ENCODE results near the gene RAI14.
"Not testable (repeated sequence)": the region's sequence is repeated elsewhere in the genome, so short reads cannot be mapped to it uniquely, and the experiment has no call there.

The RAI14 gene

DNA sequence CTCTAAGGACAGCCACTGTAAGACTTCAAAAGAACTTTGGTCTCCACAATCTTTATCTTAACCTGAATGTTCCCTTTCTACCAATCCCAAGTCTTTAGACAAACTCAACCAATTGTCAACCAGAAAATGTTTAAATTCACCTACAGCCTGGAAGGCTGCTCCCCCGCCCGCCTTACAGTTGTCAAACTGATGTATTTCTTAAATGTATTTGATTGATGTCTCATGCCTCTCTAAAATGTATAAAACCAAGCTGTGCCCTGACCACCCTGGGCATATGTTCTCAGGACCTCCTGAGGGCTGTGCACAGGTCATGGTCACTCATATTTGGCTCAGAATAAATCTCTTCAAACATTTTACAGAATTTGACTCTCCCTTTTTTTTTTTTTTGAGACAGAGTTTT is 45.3 kb downstream of the RAI14 start:
- not testable (repeated sequence) for DNase-seq

DNA sequence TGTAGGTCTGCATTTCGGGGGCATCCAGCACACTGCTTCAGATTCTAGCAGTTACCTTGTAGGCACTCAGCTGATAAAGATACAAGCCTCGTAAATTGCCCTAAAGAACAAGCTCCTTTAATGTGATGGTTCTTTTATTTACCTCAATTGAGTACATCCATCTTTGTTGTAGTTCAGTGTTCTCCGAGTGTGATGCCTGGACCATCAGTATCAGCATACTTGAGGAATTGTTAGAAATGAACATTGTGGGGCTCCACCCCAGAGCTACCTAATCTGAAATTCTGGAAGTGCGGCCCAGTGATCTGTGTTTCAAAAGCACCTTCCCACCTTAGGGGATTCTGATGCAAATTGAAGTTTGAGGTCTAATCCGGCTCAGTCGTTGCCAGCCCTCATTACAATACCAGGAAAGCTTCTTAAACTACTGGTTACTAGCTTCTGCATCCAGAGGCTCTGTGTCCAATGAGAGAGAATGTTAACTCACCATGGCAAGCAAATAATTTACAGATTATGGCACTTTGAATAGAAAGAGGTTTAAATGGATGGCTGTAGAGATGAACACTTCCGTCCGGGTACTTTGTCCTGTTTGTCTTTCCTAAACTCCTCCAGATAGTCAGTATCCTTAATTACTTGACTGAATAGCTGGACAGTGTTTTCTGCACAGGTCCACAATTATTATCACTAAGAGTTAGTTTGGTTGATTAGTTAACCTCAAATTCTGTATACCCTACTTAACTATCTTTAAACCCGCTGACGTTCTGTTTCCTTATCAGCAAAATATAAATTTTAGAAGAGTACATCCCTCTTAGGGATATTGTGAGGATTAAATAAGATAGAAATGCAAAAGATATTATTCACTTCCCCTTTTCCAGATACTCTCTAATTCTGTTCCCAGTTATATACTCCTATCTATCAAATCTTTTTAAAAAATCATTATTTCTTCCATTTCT is 47.9 kb downstream of the RAI14 start:
- peak; percentile 72 for DNase-seq

DNA sequence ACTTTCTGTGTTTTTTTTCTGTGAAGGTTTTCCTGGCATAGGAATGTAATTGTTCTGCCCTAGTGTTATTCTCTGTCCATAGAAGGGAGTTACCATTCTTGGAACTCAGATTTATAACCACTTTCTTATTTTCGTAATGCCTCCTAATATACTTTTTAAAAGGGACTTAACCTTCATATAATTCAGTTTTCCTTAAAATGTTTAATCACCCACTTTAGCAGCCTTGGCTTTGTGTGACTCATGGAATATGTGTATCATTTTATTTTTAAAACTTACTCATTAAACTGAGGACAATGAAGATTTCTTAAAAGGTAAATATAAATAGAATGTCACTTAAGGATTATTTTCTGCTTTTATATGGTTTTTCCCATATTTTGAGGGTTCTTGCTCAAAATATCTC is 50.0 kb downstream of the RAI14 start:
- no peak for DNase-seq

DNA sequence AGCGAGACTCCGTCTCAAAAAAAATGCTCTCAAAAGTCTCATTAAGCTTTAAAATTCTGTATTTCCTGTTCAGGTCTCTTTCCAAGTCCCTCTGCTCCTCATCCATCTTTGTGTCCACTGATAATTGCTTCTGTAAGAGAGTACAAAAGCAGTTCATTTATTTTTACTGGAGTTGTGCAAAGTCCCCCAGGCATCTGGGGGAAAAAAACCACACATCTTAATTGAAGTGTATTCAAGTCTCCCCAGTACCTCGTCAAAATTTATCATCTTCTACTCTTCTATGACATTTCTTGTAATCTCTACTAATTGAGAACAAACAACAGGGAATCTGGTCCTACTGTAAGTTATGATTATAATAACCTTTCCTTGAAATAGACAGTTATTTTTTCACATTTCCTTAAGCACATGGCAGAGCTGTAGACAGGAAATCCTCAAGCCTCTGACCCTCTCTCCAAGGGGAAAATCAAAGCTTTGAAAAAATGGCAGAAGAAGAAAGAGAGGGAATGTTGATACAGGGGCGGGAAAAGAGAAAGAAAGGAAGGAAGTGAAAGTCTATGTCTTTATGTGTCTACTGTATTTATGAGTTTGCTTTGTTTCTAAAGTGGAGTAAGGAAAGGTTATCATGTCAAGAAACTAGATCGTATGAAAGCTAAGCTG is 51.5 kb downstream of the RAI14 start:
- no peak for DNase-seq

DNA sequence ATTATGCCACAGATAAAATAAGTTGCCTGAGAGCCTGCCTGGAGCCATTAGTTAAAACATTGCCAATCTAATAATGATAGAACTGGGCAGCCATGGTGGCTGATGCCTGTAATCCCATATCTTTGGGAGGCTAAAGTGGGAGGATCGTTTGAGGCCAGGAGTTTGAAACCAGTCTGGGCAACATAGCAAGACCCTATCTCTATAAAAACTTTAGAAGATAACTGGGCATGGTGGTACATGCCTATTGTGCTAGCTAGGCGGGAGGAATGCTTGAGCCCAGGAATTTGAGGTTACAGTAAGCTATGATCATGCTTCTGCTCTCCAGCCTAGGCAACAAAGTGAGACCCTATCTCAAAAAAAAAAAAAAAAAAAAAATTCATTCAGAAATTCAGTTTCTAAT is 52.6 kb downstream of the RAI14 start:
- DNase-seq: no peak

DNA sequence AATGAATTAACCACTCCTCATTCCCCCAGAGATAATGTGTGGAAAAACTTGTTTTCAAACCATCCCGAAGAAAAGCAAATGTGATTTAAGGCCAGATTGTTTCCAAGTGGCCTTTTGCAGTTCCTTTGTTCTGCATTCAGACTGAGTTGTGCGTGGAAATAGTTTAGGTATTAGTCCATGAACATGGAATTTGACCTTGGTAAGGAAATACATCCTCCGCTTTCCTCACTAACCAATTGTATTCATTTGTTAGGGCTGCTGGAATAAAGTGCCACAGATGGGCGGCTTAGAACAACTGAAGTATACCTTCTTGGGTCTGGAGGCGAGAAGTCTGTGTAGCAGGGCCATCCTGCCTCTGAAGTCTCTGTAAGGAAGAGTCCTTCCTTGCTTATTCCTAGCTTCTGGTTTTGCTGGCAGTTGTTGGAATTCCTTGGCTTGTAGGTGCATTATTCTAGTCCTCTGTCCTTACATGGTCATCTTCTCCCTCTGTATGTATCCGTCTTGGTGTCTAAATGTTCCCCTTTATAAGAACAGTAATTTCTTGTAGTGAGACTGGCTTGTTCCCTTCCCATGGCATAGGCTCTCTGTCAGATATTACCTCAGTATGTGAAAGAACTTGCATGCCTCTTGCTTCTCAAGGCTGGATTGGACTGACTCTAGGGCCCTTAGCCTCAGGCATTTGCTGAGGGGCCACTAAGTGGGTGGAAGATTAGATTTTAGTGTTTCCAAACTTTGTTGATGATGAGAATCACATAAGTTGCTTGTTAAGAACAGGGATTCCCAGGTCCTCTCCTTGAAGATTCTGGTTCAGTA is 53.9 kb downstream of the RAI14 start:
- DNase-seq: no peak

DNA sequence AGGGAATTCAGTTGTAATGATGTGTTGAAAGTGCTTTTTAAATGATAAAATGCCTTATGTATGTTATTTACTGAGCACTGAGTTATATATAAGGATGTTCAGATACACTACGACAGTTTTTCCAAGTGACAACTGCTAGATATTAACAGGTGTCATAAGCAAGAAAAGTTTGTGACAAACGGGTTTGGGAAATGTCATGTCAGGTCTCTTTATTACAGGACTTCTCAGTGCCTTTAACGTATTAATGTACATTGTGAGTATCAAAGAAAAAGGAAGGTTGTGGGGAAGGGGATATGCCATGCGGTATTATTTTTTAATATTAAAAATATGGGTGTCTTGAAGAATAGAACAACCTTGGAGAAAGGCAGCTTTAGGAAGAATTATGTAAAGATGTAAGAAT is 56.4 kb downstream of the RAI14 start:
- no peak for DNase-seq

DNA sequence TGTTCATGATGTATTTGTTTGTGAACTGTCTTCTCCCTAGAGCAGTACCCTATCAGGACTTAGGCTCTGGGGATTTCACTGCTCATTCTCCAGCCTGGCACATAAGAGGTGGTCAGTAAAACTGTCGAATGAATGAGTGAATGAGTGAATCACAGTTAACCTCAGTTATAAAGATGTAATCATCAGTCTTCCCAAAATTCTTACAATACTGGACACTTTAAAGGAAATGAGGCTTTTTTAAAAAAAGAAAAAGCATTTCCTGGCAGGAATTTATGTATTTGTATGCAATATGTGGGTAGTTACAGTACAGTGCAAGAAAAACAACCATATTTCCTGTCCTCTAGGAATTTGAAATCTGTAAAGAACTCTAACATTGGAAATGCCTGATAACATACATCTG is 59.6 kb downstream of the RAI14 start:
- DNase-seq: no peak

DNA sequence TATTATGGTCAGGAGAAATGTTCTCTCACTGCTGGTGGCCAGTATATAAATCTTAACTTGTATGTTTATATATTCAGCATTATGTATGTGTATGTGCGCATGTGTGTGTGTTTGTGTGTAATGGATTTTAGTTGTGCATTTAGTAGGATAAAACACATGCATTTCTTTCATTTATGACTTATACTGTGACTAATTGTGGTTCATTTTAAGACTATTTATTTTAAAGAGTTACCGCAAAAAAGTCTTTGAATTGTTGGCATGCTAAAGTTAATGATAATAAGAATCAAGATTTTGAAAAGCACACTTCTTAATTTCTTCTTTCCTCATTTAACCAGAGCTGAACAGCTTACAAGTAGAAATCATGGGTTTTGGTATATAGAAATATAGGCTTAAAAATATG is 60.9 kb downstream of the RAI14 start:
- DNase-seq: no peak

DNA sequence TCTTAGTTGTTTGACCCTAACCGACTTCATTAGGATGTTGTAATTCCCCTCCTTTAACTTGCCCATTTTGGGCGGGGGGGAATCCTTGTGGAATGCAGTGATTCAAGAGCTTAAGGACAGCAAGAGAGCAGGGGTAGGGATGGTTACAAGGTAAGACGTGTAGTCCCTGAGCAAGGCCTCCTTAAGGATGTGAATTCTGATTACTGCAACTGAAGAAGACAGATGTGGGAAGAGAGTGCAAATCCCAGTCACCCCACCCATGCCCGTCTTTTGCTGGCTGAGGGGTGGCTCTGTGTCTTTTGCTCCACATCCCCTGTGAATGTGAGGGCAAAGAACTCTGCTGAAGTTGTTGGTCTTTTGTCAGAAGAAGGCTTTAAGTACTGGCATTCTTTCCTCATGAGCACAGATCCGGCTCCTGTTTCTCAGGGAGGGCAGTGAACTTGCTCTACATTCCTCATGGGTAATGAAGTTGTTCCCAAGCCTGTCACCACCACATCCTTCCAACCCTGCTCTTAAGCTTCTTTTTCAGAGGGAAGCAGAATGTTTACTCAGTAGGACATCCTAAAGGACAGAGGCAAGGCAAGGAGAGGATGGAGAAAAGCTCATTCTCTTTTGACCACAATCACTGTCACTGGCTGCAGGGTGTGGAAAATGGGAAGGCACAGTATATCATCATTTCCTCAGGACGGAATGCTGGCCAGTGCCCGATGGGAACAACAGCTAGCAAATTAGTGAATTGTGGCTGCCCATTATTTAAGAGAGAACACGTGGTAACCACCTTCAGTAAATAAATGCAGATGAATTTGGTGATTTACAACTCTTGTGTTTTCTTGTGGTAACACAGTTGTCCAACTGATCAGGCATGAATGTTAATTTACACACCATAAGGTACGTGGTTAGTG is 61.5 kb downstream of the RAI14 start:
- no peak for DNase-seq

DNA sequence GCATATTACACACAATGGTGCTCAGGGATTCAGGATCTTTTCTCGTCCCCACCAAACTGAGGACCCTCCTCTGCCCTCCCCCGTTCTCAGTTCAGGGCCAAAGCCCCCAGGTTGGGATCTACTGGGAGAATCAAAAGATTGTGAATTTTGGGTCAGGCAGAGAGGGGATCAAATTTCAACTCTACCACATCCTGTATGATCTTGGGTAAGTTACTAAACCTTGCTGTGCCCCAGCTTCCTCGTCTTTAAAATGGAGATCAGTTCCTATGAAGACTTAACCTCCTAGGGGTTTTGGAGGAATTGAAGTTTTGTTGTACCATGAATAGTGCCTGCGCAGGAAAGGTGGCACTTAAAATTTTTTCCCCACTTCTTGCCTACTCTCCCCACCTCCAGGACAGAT is 62.4 kb downstream of the RAI14 start:
- no peak for DNase-seq

DNA sequence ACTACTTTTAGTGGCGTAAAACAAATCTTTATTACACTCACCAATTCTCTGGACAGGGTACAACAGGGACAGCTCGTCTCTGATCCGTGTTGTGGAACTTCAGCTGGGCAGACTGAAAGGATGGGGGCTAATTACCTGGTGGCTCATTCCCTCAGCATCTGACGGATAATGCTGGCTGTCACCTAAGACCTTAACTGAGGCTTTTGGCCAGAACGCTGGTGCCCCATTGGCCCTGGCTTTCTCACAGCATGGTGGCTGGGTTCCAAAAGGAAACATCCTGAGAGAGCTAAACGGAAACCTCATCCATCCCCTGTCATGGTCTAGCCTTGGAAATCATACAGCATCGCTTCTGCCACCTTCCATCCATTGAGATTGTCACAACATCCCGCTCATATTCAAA is 62.9 kb downstream of the RAI14 start:
- no peak for DNase-seq

DNA sequence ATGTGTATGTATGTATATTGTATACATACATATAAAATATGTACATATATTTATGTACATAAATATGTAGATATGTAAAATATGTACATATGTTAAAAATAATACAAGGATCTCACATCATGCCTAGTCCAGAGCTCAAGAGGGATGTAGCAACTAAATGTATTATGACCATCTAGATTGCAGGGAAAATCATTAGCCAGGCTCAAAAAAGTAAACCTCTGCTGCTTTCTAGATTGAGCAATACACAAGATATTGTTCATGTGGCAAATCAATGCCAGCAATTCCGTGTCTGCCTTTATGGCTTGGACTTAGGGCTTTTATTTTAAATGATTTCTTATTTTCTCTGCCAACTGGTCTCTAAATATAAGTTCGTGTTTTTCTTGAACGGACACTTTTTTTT is 65.2 kb downstream of the RAI14 start:
- DNase-seq: no peak

DNA sequence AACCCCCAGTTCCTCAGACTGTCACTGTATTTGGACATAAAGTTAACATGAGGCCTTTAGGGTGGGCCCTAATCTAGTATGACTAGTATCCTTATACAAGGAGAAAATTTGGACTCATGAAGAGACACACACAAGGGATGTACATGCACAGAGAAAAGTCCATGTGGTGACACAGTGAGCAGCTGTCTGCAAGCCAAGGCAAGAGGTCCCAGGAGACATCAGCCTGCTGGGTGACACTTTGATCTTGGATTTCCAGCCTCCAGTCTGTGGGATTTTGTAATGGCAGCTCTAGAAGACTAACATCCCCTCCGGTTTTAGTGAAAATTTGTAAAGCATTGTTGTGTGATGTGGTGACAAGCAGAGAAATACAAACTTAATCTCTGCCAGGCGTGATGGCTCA is 66.1 kb downstream of the RAI14 start:
- DNase-seq: peak; percentile 4

DNA sequence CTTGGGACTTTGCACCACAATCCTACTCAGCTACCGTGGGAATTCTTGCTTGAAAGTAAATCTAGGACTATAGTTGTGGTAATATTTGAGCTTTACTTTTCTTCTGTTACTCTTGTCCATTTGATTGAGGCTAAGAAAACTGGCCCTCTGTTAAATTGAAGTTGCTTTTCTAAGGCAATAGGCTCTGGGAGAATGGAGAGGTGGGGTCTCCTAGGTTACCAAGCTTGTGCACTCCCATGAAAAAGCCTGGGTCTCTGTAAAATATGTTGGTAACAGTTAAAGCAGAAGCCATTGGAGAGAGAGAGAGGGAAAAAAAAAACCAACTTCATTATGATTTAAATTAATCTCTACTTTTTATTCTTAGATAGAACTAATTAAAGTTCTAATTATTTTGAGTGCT is 68.6 kb downstream of the RAI14 start:
- no peak for DNase-seq

DNA sequence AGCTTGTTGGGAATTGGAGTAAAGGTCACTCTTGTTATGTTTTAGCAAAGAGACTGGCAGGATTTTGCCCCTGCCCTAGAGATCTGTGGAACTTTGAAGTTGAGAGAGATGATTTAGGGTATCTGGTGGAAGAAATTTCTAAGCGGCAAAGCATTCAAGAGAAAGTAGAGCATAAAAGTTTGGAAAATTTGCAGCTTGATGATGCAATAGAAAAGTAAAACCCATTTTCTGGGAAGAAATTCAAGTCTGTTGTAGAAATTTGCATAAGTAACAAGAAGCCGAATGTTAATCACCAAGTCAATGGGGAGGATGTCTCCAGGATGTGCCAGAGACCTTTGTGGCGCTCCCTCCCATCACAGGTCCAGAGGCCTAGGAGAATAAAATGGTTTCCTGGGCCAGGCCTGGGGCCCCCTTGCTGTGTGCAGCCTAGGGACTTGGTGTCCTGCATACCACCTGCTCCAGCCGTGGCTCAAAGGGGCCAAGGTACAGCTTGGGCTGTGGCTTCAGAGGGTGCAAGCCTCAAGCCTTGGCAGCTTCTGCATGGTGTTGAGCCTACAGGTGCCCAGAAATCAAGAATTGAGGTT is 71.1 kb downstream of the RAI14 start:
- not testable (repeated sequence) for DNase-seq

DNA sequence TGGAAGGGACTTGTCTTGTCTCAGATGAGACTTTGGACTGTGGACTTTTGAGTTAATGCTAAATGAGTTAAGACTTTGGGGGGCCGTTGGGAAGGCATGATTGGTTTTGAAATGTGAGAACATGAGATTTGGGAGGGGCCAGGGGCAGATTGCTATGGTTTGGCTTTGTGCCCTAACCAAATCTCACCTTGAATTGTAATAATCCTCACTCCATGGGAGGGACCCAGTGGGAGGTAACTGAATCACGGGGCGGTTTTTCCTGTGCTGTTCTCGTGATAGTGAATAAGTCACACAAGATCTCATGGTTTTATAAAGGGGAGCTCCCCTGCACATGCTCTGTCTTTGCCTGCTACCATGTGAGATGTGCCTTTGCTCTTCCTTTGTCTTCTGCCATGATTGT is 72.1 kb downstream of the RAI14 start:
- no peak for DNase-seq

DNA sequence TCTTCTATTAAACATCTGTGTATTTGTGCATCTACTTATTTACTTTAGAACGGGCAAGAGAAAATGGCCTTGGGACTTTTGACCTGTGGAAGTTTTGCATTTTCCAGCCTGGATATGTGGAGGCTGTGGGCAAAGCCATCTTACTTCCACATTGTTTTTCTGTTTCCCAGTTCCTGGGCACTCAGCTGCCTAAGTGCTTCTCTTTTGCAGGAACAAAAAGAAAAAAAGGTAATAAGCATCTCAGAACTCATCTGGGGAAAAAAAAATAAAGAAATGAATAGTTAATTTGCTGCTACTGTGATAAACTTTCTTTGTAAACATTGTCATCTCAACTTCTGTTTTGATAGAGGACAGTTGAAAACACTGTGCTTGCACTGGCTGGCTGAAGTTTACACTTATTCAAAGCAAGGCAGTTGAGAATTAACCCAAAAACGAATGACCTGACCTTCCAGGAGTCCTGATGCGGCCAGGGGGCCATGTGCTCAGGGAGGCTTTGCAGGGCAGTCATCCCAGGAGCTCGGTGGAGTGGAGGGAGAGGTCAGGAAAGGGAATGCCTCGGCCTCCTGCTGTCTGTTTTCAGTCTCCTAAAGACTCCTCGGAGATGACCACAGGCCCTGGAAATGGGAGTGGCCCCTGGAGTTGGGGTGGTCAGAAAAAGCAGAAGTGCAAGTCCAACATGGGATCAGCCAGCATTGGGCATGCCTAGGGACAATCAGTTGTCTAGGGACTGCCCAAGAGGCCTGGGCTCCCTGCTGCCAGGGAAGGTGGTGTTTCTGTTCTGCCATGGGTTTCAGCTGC is 75.5 kb downstream of the RAI14 start:
- no peak for DNase-seq

DNA sequence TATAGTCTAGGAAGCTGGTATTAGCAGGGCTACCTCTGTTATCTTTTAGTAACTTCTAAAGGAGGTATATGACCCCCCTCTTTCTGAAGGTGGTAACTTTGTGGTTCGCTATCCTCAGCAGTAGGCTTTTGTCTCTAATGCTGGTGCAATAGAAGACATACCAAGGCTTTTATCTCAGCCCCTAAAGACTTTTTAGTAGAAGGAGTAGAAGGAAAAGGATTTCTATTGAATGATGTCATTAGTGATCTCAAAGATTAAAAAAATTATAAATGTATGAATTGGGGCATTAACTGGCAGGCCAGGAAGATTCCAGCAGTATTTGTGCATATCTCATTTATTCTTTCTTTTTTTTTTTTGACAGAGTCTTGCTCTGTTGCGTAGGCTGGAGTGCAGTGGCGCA is 78.2 kb downstream of the RAI14 start:
- DNase-seq: no peak

DNA sequence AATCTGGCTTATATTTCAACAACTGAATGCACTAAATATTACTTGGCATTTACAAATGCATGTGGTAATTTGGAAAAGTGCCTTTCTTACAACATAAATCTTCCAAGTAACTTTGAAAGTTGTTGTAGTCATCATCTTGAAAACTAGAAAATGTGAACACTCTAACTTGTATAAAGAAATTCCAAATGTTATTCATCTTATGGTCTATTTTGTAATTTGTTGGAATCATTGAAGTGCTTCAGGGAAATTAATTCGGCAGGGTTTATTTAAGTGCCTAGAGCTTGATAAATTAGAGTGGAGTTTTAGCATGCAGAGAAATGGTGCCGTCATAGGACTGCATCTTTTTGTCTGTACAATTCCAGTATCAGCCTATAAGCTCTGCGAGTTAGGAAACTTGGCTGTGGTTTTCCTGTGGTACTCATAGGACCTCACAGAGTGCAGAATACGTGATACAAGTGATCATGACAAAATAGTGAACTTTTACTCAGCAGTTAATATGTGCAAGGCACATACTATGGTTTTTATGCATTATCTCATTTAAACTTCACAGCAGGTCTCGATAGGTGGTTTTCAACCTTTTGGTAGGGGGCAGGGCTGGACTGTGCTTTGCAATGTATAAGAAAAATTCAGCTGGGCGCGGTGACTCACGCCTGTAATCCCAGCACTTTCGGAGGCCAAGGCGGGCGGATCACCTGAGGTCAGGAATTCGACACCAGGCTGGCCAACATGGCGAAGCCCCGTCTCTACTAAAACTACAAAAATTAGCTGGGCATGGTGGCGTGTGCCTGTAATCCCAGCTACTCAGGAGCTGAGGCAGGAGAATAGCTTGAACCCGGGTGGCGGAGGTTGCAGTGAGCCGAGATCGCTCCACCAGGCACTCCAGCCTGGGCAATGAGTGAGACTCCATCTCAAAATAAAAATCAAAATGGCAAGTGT is 79.6 kb downstream of the RAI14 start:
- DNase-seq: no peak
